ENCODE measurements around the gene ARHGEF7. TPM values are rescaled to one million over a fixed set of nuclear protein-coding genes. Genes with fewer than 3 reads are reported as not detected.

Gene ARHGEF7
- total RNA-seq, 2 experiments from 2014 or later: 39.5 to 51.3 TPM

DNA sequence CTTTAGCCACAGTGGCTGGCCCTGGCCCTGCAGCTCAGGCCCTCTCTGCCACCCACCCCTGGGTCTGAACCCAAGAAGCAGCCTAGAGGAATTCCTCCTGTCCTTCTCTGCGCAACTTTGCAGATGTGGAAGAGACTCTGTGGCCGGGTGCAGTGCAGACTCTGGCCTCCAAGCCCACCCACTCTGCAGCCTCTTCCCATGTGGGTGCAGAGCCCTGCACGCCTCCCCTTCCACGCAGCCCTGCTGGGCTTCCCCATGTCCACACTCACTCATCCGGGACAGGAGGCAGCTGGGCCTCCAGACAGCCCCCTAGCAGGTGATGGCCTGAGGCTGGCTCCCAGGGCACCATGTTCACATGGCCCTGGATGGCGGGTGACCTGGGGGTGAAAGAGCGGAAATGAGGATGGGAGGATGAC is 207.8 kb downstream of the ARHGEF7 start:
- CTCF ChIA-PET (ENCODE audit: unreplicated experiment): no interaction called here
- H3K9me2 ChIP-seq (ENCODE audit: insufficient read depth, low read length): no peaks in the 10 kb centered on the region
- H3K36me3 ChIP-seq (ENCODE audit: insufficient read depth, low read length): no peaks in the 10 kb centered on the region
- no peaks in the 10 kb centered on the region for H3K9me3 ChIP-seq (ENCODE audit: low read length)
- H3K4me3 ChIP-seq (ENCODE audit: low read depth, low read length, poor library complexity, severe bottlenecking): no peak overlapping the region
- H3K27ac ChIP-seq (ENCODE audit: low read depth, low read length, poor library complexity, severe bottlenecking): no peak overlapping the region
- intact Hi-C loops (cut with micrococcal nuclease; ENCODE audit: unreplicated experiment): no loop called here
- POLR2A ChIA-PET: no interaction called here
- no peak for TF ChIP-seq EZH2phosphoT487 (IDR thresholded peaks at IDR 0.05; ENCODE audit: borderline replicate concordance, low read depth, low read length)
- TF ChIP-seq, protein P1, sequence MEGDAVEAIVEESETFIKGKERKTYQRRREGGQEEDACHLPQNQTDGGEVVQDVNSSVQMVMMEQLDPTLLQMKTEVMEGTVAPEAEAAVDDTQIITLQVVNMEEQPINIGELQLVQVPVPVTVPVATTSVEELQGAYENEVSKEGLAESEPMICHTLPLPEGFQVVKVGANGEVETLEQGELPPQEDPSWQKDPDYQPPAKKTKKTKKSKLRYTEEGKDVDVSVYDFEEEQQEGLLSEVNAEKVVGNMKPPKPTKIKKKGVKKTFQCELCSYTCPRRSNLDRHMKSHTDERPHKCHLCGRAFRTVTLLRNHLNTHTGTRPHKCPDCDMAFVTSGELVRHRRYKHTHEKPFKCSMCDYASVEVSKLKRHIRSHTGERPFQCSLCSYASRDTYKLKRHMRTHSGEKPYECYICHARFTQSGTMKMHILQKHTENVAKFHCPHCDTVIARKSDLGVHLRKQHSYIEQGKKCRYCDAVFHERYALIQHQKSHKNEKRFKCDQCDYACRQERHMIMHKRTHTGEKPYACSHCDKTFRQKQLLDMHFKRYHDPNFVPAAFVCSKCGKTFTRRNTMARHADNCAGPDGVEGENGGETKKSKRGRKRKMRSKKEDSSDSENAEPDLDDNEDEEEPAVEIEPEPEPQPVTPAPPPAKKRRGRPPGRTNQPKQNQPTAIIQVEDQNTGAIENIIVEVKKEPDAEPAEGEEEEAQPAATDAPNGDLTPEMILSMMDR (conservative IDR thresholded peaks at IDR 0.05; ENCODE audit: low read length): no peak
- no peaks in the 10 kb centered on the region for H3K4me1 ChIP-seq (ENCODE audit: insufficient read depth, low read length, poor library complexity, severe bottlenecking)
- H3K4me2 ChIP-seq (ENCODE audit: low read length): no peak overlapping the region
- H4K20me1 ChIP-seq (ENCODE audit: insufficient read depth, low read length): no peaks in the 10 kb centered on the region
- BruUV-seq (replicated peaks): no TSS peak
- no peak overlapping the region for H2AFZ ChIP-seq (ENCODE audit: low read length)
- H3K79me2 ChIP-seq (ENCODE audit: insufficient read depth, low read depth, low read length): no peaks in the 10 kb centered on the region
- DNase-seq (ENCODE audit: low spot score): no peak

DNA sequence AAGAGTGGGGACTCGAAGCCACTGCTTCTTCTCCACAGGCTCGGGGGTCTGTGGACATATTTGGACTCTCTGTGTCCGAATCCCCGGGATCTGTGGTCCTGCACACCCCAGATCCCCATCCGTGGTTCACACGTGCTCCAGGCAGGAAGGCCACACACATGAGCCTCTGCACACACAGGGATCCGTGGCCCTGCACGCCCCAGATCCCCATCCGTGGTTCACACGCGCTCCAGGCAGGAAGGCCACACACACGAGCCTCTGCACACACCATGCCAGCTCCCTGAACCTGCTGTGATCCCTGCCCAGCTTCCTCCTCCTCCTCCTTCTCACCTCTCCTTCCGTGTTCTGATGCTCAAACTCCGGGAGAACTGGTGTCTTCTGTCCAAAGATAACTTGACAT is 208.4 kb downstream of the ARHGEF7 start:
- no peaks in the 10 kb centered on the region for H3K4me1 ChIP-seq (ENCODE audit: insufficient read depth, low read length, poor library complexity, severe bottlenecking)
- ChIA-PET CTCF (ENCODE audit: unreplicated experiment) (no interaction called here), POLR2A (no interaction called here)
- no peaks in the 10 kb centered on the region for H3K9me2 ChIP-seq (ENCODE audit: insufficient read depth, low read length)
- H4K20me1 ChIP-seq (ENCODE audit: insufficient read depth, low read length): no peaks in the 10 kb centered on the region
- no peak overlapping the region for H3K4me2 ChIP-seq (ENCODE audit: low read length)
- no TSS peak for BruUV-seq (replicated peaks)
- H3K4me3 ChIP-seq (ENCODE audit: low read depth, low read length, poor library complexity, severe bottlenecking): no peak overlapping the region
- DNase-seq (ENCODE audit: low spot score): no peak
- H3K79me2 ChIP-seq (ENCODE audit: insufficient read depth, low read depth, low read length): no peaks in the 10 kb centered on the region
- TF ChIP-seq, protein P1 (conservative IDR thresholded peaks at IDR 0.05; ENCODE audit: low read length): no peak
- no peak for TF ChIP-seq EZH2phosphoT487 (IDR thresholded peaks at IDR 0.05; ENCODE audit: borderline replicate concordance, low read depth, low read length)
- no peak overlapping the region for H3K27ac ChIP-seq (ENCODE audit: low read depth, low read length, poor library complexity, severe bottlenecking)
- no peaks in the 10 kb centered on the region for H3K36me3 ChIP-seq (ENCODE audit: insufficient read depth, low read length)
- no peaks in the 10 kb centered on the region for H3K9me3 ChIP-seq (ENCODE audit: low read length)
- intact Hi-C loops (cut with micrococcal nuclease; ENCODE audit: unreplicated experiment): no loop called here
- H2AFZ ChIP-seq (ENCODE audit: low read length): no peak overlapping the region

DNA sequence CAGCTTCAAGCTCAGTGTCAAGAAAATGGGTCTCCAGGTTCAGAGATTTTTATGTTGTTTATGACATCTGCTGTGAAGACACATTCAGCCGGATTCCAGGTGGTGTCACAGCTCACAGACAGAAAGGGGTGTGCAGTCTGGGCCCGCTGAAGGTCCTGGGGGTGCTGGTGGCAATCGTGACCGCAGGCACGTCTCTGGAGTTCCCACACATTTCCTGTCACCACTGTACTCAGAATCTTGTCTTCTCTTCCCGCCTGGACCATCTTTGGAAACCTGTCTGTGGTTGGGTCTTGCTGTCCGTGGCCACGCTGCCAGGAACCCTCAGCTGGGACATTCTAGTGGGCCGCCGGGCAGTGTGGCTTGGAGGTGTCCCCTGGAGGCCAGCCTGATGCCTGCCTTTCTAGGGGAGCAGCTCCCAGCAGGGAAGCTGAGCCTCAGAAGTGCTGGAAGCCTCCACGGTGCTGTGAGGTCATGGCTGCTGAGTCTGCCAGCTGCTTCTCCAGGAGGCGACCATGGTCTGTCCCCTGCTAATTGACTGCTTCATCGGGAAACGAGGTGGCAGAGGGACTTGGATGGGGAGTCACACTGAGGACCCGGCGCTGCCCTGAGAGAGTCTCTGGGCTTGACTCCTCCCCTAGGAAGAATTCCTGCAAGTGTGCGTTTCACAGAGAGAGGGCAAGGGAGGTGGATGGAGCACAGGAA is 209.0 kb downstream of the ARHGEF7 start:
- no TSS peak for BruUV-seq (replicated peaks)
- CTCF ChIA-PET (ENCODE audit: unreplicated experiment): no interaction called here

More for the DNA sequence above, 209.0 kb downstream of the ARHGEF7 start:
- Histone ChIP-seq H3K4me1 (ENCODE audit: insufficient read depth, low read length, poor library complexity, severe bottlenecking) (no peaks in the 10 kb centered on the region), H3K9me2 (ENCODE audit: insufficient read depth, low read length) (no peaks in the 10 kb centered on the region), H3K27ac (ENCODE audit: low read depth, low read length, poor library complexity, severe bottlenecking) (no peak overlapping the region), H3K4me3 (ENCODE audit: low read depth, low read length, poor library complexity, severe bottlenecking) (no peak overlapping the region), H4K20me1 (ENCODE audit: insufficient read depth, low read length) (no peaks in the 10 kb centered on the region), H3K36me3 (ENCODE audit: insufficient read depth, low read length) (no peaks in the 10 kb centered on the region), H3K9me3 (ENCODE audit: low read length) (no peaks in the 10 kb centered on the region), H2AFZ (ENCODE audit: low read length) (no peak overlapping the region), H3K79me2 (ENCODE audit: insufficient read depth, low read depth, low read length) (no peaks in the 10 kb centered on the region), H3K4me2 (ENCODE audit: low read length) (no peak overlapping the region)
- intact Hi-C loops (cut with micrococcal nuclease; ENCODE audit: unreplicated experiment): no loop called here
- TF ChIP-seq, protein P1 (conservative IDR thresholded peaks at IDR 0.05; ENCODE audit: low read length): no peak
- no peak for TF ChIP-seq EZH2phosphoT487 (IDR thresholded peaks at IDR 0.05; ENCODE audit: borderline replicate concordance, low read depth, low read length)
- no peak for DNase-seq (ENCODE audit: low spot score)
- POLR2A ChIA-PET: no interaction called here
